WTC11 (cell line): ENCODE measurements around the gene CFAP221.
"Not testable (repeated sequence)": the region's sequence is repeated elsewhere in the genome, so short reads cannot be mapped to it uniquely, and the experiment has no call there.

Source experiments
- JUN ChIP-seq: sonication (generic); formaldehyde crosslinking; IDR thresholded peaks from 2 replicates; pipeline ENCODE4 v1.8.0; 2023; ENCODE audit warnings: mild to moderate bottlenecking, missing genetic modification reagents
- SP1 ChIP-seq: sonication (generic); formaldehyde crosslinking; conservative IDR thresholded peaks from 2 replicates; pipeline ENCODE4 v1.8.1; 2022; ENCODE audit warnings: missing genetic modification reagents
- TEAD1 ChIP-seq: sonication (generic); formaldehyde crosslinking; IDR thresholded peaks from 2 replicates; pipeline ENCODE4 v1.8.0; 2022; ENCODE audit warnings: mild to moderate bottlenecking, missing genetic modification reagents
- TEAD4 ChIP-seq: sonication (generic); formaldehyde crosslinking; IDR thresholded peaks from 2 replicates; pipeline ENCODE4 v1.8.0; 2022; ENCODE audit warnings: mild to moderate bottlenecking, missing genetic modification reagents
- ZNF121 ChIP-seq: sonication (generic); formaldehyde crosslinking; IDR thresholded peaks from 2 replicates; pipeline ENCODE4 v1.8.0; 2023; ENCODE audit warnings: missing genetic modification reagents
- ZNF232 ChIP-seq: sonication (generic); formaldehyde crosslinking; IDR thresholded peaks from 2 replicates; pipeline ENCODE4 v1.8.0; 2022; ENCODE audit warnings: mild to moderate bottlenecking, missing genetic modification reagents
- TF ChIP-seq, protein P1 (sequence below): fragments of 200-600 bp; IDR thresholded peaks from 2 replicates; pipeline ENCODE4 v1.8.0; 2022; ENCODE audit warnings: antibody characterized with exemption
- TF ChIP-seq, protein P2 (sequence below): sonication (generic); formaldehyde crosslinking; IDR thresholded peaks from 2 replicates; pipeline ENCODE4 v1.8.1; 2022; ENCODE audit warnings: missing genetic modification reagents, borderline replicate concordance
- TF ChIP-seq, protein P3 (sequence below): sonication (generic); formaldehyde crosslinking; IDR thresholded peaks from 2 replicates; pipeline ENCODE4 v1.8.0; 2022; ENCODE audit warnings: mild to moderate bottlenecking, missing genetic modification reagents
- TF ChIP-seq, protein P4 (sequence below): sonication (generic); formaldehyde crosslinking; IDR thresholded peaks from 2 replicates; pipeline ENCODE4 v1.8.1; 2023; ENCODE audit warnings: mild to moderate bottlenecking, missing genetic modification reagents, moderate library complexity
- TF ChIP-seq, protein P5 (sequence below): sonication (generic); formaldehyde crosslinking; IDR thresholded peaks from 2 replicates; pipeline ENCODE4 v1.8.1; 2022; ENCODE audit warnings: mild to moderate bottlenecking, missing genetic modification reagents, moderate library complexity, borderline replicate concordance
- TF ChIP-seq, protein P6 (sequence below): sonication (generic); formaldehyde crosslinking; IDR thresholded peaks from 2 replicates; pipeline ENCODE4 v1.8.1; 2022; ENCODE audit warnings: low read depth, mild to moderate bottlenecking, moderate library complexity, missing genetic modification reagents, borderline replicate concordance
- TF ChIP-seq, protein P7 (sequence below): sonication (generic); formaldehyde crosslinking; IDR thresholded peaks from 2 replicates; pipeline ENCODE4 v1.8.0; 2022; ENCODE audit warnings: mild to moderate bottlenecking, missing genetic modification reagents

DNA sequence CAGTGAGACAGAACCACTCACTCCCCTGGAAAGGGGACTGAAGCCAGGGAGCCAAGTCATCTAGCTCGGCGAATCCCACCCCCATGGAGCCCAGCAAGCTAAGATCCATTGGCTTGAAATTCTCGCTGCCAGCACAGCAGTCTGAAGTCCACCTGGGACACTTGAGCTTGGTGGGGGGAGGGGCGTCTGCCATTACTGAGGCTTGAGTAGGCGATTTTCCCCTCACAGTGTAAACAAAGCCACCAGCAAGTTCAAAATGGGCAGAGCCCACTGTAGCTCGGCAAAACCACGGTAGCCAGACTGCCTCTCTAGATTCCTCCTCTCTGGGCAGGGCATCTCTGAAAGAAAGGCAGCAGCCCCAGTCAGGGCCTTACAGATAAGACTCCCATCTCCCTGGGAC lies 74.5 kb downstream of the CFAP221 start:
- not testable (repeated sequence) for TF ChIP-seq TEAD4, ZNF232, TEAD1, JUN, ZNF121, SP1 (CRISPR knock-in tag)
- TF ChIP-seq, protein P1, sequence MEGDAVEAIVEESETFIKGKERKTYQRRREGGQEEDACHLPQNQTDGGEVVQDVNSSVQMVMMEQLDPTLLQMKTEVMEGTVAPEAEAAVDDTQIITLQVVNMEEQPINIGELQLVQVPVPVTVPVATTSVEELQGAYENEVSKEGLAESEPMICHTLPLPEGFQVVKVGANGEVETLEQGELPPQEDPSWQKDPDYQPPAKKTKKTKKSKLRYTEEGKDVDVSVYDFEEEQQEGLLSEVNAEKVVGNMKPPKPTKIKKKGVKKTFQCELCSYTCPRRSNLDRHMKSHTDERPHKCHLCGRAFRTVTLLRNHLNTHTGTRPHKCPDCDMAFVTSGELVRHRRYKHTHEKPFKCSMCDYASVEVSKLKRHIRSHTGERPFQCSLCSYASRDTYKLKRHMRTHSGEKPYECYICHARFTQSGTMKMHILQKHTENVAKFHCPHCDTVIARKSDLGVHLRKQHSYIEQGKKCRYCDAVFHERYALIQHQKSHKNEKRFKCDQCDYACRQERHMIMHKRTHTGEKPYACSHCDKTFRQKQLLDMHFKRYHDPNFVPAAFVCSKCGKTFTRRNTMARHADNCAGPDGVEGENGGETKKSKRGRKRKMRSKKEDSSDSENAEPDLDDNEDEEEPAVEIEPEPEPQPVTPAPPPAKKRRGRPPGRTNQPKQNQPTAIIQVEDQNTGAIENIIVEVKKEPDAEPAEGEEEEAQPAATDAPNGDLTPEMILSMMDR, result not testable (repeated sequence)
- TF ChIP-seq, protein P2, sequence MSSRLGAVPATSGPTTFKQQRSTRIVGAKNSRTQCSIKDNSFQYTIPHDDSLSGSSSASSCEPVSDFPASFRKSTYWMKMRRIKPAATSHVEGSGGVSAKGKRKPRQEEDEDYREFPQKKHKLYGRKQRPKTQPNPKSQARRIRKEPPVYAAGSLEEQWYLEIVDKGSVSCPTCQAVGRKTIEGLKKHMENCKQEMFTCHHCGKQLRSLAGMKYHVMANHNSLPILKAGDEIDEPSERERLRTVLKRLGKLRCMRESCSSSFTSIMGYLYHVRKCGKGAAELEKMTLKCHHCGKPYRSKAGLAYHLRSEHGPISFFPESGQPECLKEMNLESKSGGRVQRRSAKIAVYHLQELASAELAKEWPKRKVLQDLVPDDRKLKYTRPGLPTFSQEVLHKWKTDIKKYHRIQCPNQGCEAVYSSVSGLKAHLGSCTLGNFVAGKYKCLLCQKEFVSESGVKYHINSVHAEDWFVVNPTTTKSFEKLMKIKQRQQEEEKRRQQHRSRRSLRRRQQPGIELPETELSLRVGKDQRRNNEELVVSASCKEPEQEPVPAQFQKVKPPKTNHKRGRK (CRISPR knock-in tag), result not testable (repeated sequence)
- TF ChIP-seq, protein P3, sequence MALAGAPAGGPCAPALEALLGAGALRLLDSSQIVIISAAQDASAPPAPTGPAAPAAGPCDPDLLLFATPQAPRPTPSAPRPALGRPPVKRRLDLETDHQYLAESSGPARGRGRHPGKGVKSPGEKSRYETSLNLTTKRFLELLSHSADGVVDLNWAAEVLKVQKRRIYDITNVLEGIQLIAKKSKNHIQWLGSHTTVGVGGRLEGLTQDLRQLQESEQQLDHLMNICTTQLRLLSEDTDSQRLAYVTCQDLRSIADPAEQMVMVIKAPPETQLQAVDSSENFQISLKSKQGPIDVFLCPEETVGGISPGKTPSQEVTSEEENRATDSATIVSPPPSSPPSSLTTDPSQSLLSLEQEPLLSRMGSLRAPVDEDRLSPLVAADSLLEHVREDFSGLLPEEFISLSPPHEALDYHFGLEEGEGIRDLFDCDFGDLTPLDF (CRISPR knock-in tag), result not testable (repeated sequence)
- TF ChIP-seq, protein P4, sequence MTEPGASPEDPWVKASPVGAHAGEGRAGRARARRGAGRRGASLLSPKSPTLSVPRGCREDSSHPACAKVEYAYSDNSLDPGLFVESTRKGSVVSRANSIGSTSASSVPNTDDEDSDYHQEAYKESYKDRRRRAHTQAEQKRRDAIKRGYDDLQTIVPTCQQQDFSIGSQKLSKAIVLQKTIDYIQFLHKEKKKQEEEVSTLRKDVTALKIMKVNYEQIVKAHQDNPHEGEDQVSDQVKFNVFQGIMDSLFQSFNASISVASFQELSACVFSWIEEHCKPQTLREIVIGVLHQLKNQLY, result not testable (repeated sequence)
- TF ChIP-seq, protein P5, sequence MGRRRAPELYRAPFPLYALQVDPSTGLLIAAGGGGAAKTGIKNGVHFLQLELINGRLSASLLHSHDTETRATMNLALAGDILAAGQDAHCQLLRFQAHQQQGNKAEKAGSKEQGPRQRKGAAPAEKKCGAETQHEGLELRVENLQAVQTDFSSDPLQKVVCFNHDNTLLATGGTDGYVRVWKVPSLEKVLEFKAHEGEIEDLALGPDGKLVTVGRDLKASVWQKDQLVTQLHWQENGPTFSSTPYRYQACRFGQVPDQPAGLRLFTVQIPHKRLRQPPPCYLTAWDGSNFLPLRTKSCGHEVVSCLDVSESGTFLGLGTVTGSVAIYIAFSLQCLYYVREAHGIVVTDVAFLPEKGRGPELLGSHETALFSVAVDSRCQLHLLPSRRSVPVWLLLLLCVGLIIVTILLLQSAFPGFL (CRISPR knock-in tag), result not testable (repeated sequence)
- TF ChIP-seq, protein P6, sequence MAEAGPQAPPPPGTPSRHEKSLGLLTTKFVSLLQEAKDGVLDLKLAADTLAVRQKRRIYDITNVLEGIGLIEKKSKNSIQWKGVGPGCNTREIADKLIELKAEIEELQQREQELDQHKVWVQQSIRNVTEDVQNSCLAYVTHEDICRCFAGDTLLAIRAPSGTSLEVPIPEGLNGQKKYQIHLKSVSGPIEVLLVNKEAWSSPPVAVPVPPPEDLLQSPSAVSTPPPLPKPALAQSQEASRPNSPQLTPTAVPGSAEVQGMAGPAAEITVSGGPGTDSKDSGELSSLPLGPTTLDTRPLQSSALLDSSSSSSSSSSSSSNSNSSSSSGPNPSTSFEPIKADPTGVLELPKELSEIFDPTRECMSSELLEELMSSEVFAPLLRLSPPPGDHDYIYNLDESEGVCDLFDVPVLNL (CRISPR knock-in tag), result not testable (repeated sequence)
- TF ChIP-seq, protein P7, sequence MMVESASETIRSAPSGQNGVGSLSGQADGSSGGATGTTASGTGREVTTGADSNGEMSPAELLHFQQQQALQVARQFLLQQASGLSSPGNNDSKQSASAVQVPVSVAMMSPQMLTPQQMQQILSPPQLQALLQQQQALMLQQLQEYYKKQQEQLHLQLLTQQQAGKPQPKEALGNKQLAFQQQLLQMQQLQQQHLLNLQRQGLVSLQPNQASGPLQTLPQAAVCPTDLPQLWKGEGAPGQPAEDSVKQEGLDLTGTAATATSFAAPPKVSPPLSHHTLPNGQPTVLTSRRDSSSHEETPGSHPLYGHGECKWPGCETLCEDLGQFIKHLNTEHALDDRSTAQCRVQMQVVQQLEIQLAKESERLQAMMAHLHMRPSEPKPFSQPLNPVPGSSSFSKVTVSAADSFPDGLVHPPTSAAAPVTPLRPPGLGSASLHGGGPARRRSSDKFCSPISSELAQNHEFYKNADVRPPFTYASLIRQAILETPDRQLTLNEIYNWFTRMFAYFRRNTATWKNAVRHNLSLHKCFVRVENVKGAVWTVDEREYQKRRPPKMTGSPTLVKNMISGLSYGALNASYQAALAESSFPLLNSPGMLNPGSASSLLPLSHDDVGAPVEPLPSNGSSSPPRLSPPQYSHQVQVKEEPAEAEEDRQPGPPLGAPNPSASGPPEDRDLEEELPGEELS, result not testable (repeated sequence)
